Gastrocnemius medialis (tissue), 4 donors: ENCODE data around the gene CXCL12. TPM values are rescaled to one million over a fixed set of nuclear protein-coding genes. Genes with fewer than 3 reads are reported as not detected.

ENCODE experiments used
- ATAC-seq, 2 donors: fragments of 150-250 bp; one replicate each; pipeline ENCODE4 v1.9.1; 2016
- DNase-seq, 2 donors: peaks; one replicate each; pipeline ENCODE4 v3.0.0-alpha.2; 2019
- H3K27ac ChIP-seq, 4 donors: fragments of 200-600 bp; sonication (generic); 1 replicate in 1 of 4; 2 replicates in 3 of 4; pipeline ENCODE4 v1.5.1; 2016 to 2018; ENCODE audit warnings: mild to moderate bottlenecking in 2 of 4, moderate library complexity in 1 of 4
- H3K27me3 ChIP-seq, 3 donors: fragments of 200-600 bp; sonication (generic) in 2 of 3; 1 replicate in 1 of 3; 2 replicates in 2 of 3; pipeline versions ENCODE4 v1.5.1 to v1.6.0; 2016 to 2019; ENCODE audit warnings: mild to moderate bottlenecking in 1 of 3, moderate library complexity in 1 of 3
- H3K36me3 ChIP-seq, 2 donors: fragments of 200-600 bp; sonication (generic) in 1 of 2; one replicate each; pipeline ENCODE4 v1.5.1; 2017 to 2018
- H3K4me1 ChIP-seq, 2 donors: fragments of 200-600 bp; sonication (generic) in 1 of 2; one replicate each; pipeline ENCODE4 v1.5.1; 2016 to 2017; ENCODE audit warnings: mild to moderate bottlenecking in 2 of 2
- H3K4me3 ChIP-seq, 4 donors: fragments of 200-600 bp; sonication (generic) in 3 of 4; 1 replicate in 1 of 4; 2 replicates in 3 of 4; pipeline ENCODE4 v1.5.1; 2016 to 2019; ENCODE audit warnings: mild to moderate bottlenecking in 2 of 4
- H3K9me3 ChIP-seq, 3 donors: fragments of 200-600 bp; sonication (generic) in 2 of 3; 1 replicate in 1 of 3; 2 replicates in 2 of 3; pipeline ENCODE4 v1.5.1; 2016 to 2019
- CTCF ChIP-seq, 5 experiments: fragments of 450-650 bp in 3 of 5; fragments of 200-600 bp in 2 of 5; sonication (generic) in 2 of 5; IDR thresholded peaks in 4 of 5; conservative IDR thresholded peaks in 1 of 5; 1 replicate in 4 of 5; 2 replicates in 1 of 5; pipeline ENCODE4 v1.5.1; 2016 to 2019; ENCODE audit warnings: antibody characterized with exemption in 5 of 5, mild to moderate bottlenecking in 3 of 5, moderate library complexity in 3 of 5
- POLR2A ChIP-seq, 2 donors: fragments of 450-650 bp; IDR thresholded peaks; one replicate each; pipeline ENCODE4 v1.6.1; 2017; ENCODE audit warnings: antibody characterized with exemption in 2 of 2, mild to moderate bottlenecking in 2 of 2, moderate library complexity in 2 of 2
- in situ Hi-C, 4 donors: fragments of 200-750 bp; cut with MboI; loops; one replicate each; pipeline versions ENCODE4 v1.15.0 to v1.8.0; 2017; ENCODE audit warnings: low sequenced_read_pairs in 4 of 4
- intact Hi-C: fragments of 100-400 bp; cut with DNase I; formaldehyde crosslinking; loops from one replicate; pipeline ENCODE4 v1.15.1; 2023; ENCODE audit warnings: low total_unique reads
- total RNA-seq, 4 donors: library from RNA; depleted of rRNA; stranded (reverse); fragments of >200 nt; gene quantifications; one replicate each; pipeline versions ENCODE4 v1.1.0 to v1.2.3, GENCODE V29; 2016

Gene CXCL12
- total RNA-seq, 4 donors from 2014 or later = 8.6 to 22.0 (median 18.0) TPM

GRCh38 chr10:44378626-44379025 lies 6.3 kb downstream of the CXCL12 start:
- Histone ChIP-seq H3K27ac (no peak overlapping the region), H3K4me1 (peaks cover 62 to 77% of the 10 kb centered on the region in 2 donors), H3K4me3 (no peak overlapping the region), H3K9me3 (no peaks in the 10 kb centered on the region), H3K36me3 (peaks cover 0 to 28% of the 10 kb centered on the region in 2 donors), H3K27me3 (no peaks in the 10 kb centered on the region)
- TF ChIP-seq CTCF (IDR thresholded peaks at IDR 0.05 in 4 of 5, conservative IDR thresholded peaks at IDR 0.05 in 1 of 5) (no peak), POLR2A (IDR thresholded peaks at IDR 0.05) (no peak)
- intact Hi-C loops = no loop called here
- DNase-seq (no peak), ATAC-seq (no peak)
- in situ Hi-C loops = loop anchor here in 2 of 4 donors (25.0 kb wide), 1 partner anchor 484 kb away; no protein-coding TSS in a partner anchor

- no peaks in the 10 kb centered on the region for H3K9me3 ChIP-seq
- no peak for DNase-seq
- H3K4me1 ChIP-seq = peaks cover 54 to 68% of the 10 kb centered on the region in 2 donors
- TF ChIP-seq POLR2A (IDR thresholded peaks at IDR 0.05) (no peak), CTCF (IDR thresholded peaks at IDR 0.05 in 4 of 5, conservative IDR thresholded peaks at IDR 0.05 in 1 of 5) (no peak)
- no peak for ATAC-seq
- H3K4me3 ChIP-seq = no peak overlapping the region
- in situ Hi-C loops = loop anchor here in 2 of 4 donors (25.0 kb wide), 1 partner anchor 485 kb away; no protein-coding TSS in a partner anchor
- no peak overlapping the region for H3K27ac ChIP-seq
- H3K36me3 ChIP-seq = peaks cover 0 to 31% of the 10 kb centered on the region in 2 donors
- H3K27me3 ChIP-seq = no peaks in the 10 kb centered on the region
- intact Hi-C loops = no loop called here
Measured at GRCh38 chr10:44377651-44378310, 7.1 kb downstream of the CXCL12 start.

- H3K27me3 ChIP-seq = no peaks in the 10 kb centered on the region
- ATAC-seq (peak; percentile 37 to 62), DNase-seq (no peak)
- TF ChIP-seq POLR2A (IDR thresholded peaks at IDR 0.05) = no peak
- no peak for TF ChIP-seq CTCF (IDR thresholded peaks at IDR 0.05 in 4 of 5, conservative IDR thresholded peaks at IDR 0.05 in 1 of 5)
- no peaks in the 10 kb centered on the region for H3K9me3 ChIP-seq
- in situ Hi-C loops (loop anchor here in 2 of 4 donors (25.0 kb wide), 1 partner anchor 486 kb away; no protein-coding TSS in a partner anchor), intact Hi-C loops (no loop called here)
- H3K36me3 ChIP-seq = peaks cover 0 to 39% of the 10 kb centered on the region in 2 donors
- H3K27ac ChIP-seq = peak overlapping the region in 2 of 4 donors; percentile 22 to 29
- peaks cover 42 to 56% of the 10 kb centered on the region in 2 donors for H3K4me1 ChIP-seq
- H3K4me3 ChIP-seq = no peak overlapping the region
Measured at GRCh38 chr10:44376472-44377099, 8.3 kb downstream of the CXCL12 start.

GRCh38 chr10:44374155-44374554 lies 10.7 kb downstream of the CXCL12 start:
- Histone ChIP-seq H3K27ac (no peak overlapping the region), H3K4me1 (peaks cover 18 to 32% of the 10 kb centered on the region in 2 donors), H3K4me3 (no peak overlapping the region), H3K27me3 (no peaks in the 10 kb centered on the region), H3K36me3 (peaks cover 0 to 39% of the 10 kb centered on the region in 2 donors), H3K9me3 (no peaks in the 10 kb centered on the region)
- no peak for DNase-seq
- intact Hi-C loops (no loop called here), in situ Hi-C loops (no loop called here)
- TF ChIP-seq POLR2A (IDR thresholded peaks at IDR 0.05) (no peak), CTCF (IDR thresholded peaks at IDR 0.05 in 4 of 5, conservative IDR thresholded peaks at IDR 0.05 in 1 of 5) (no peak)
- no peak for ATAC-seq
